GM19238 (cell line): Measurements from ENCODE around the gene GHRL.

Experiments
- DNase-seq: peaks from one replicate; pipeline ENCODE4 v3.0.0; 2011; ENCODE audit warnings: low spot score; ENCODE audit not compliant: insufficient read length

Gene GHRL, protein sequence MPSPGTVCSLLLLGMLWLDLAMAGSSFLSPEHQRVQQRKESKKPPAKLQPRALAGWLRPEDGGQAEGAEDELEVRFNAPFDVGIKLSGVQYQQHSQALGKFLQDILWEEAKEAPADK

DNA sequence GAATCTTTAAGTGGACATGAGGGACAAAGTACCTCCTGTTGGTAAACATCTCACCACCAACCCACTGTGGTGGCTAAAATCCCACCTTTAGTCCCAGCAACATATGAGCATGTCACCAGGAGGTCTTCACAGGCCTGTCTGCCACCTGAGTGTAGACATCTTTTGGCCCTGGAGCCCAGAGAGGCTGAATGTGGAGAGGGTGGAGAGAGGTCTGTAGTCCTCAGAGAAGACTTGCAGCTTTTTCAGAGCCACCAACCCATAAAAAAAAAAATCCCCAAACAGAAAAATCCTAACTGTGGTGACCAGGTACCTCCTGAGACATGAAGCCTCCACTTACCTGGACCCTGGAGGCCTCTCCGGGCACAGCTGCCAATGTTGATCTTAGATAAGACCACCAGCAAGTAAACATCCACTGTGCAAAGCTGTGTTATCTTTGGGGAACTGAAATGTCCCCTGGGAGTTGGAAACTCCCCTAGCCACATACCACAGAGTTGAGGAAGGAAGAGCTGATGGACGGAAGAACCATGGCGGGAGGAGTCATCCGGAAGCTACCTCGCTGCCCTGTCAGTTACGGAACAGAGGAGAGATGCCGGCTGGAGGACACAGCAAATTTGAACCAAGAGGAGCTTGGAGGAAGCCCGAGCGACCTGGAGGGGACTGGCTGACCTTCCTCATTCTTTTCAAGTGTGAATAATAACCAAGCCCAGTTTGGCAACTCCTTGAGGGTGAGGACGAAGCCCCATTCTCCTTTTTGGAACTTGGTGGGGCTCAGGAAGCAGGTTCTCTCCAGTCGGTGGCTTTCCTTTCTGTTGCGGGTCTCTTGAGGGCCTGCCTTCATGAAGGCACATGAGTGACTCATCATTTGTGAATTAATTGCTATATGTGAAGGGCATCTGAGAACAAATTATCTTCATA, at the start of gene GHRL:
Gene GHRL (minus strand): TSS at position 443 of the 915 bp plus-strand sequence. CDS start 2,767 bp downstream, outside the sequence.
- DNase-seq, result peak; percentile 68

DNA sequence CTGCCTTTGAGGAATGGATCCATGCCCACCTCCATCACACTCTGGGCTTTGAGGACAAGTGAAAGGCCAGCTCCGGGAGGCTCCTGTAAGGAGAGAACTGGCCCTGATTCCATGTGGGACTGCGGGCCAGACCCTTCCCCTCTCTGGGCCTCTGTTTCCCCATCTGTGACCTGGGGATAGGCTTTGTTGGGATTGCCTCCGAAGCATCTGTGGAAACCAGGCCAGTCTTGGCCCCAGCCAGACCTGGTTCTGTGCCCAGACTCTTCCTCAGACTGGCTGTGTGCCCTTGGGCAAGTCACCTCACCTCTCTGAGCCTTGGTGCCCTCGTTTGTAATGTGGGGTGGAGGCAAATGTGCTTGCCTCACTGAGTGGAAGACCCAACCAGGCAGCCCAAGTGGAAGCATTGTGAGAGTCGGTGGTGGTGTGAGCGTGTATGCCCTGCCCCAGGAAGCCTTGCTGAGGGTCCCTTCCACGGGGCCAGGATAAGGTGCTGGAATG, 49.2 kb upstream of the GHRL start:
- no peak for DNase-seq

DNA sequence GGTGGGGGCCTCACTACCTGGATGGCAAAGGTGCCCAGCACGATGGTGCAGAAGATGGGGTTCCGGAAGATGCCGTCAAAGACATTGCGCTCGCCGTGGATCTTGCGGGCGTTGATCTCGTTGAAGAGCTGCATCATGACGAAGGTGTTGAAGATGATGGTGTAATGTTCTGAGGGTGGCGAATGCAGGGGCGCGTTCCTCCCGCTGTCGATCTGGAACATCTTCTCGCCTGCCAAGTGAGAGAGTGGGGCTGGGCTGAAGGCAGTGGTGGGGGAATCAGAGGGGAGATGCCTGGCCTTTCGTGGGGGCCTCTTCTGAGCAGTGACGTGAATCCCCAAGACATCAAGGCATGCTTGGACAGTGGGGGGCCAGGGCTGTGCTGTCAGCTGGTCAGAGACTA, 47.7 kb upstream of the GHRL start:
- no peak for DNase-seq

DNA sequence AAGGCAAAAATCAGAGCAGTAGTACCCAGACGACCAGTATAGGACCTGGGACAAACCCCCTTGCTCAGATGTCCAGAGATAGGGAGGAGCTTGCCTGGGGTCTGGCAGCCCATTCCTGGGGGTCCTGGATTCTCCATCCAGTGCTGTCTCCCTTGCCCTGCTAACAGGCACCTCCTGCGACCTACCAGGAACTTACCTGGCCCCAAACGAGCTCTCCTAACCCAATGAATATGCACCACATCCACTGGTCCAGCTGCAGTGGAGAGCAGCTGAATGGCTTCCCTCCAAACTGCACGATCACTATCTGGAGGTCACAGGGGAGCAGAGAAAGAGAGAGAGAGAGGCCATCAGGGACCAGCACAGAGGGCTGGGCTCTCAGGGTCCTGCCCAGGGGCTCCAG, 47.3 kb upstream of the GHRL start:
- no peak for DNase-seq

DNA sequence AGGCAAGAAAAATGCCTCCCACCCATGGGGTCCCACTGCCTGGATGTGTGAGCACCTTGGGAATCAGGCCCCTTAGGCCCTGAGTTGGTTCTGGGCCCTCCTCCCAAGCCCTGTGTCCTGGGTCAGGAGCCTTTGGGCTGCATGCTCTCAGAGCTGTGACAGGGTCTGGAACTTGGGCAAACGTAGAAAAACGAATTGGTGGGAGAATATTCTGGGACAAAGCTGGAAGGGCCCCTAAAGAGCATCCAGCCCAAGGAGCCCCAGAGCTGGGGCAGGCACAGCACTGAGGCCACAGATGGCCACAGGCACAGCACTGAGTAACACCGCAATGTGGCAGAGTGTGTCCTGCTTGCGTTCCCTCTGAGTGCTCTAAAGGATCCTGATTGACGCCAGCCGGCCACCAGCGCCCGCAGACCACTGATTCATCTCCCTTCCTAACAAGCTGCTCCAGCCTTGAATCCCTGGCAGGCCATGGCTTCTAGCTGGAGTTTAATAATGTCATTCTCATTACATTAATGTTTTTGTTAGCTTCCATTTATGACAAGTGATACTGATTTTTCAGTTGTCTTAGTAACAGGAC, 46.7 kb upstream of the GHRL start:
- DNase-seq, result no peak

DNA sequence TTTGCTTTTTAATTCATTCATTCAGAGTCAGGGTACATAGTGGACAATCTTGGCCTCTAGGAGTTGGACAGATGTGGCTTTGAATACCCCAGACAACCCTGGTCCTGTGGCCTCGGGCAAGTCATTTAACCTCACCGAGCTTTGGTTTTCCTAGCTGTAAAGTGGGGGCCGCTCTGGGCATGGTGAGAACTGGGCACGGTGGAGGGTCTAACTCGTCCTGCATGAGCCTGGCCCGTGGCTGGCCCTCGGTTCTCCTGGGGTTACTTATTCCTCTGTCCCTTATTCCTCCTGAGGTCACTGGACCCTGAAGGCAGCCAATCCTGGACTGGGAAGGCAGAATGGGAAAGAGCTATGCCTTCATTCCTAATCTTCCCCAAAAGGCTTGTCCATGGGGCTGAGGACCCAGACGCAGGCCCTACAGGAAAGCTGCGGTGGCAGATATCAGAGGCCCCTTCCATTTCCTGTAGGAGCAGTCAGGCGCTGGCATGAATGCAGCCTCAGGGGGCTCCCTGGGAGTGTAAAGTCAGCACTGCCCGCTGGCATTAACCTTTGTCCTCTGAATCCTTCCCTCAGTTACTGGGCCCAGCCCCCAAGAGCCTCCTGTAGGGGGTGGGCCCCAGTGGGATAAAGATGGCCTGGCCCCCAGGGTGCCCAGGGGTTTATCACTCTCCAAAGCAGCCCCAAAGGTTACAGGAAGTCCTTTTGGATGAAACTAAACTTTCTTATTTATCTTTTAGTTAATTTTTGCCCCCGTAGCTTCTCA, 46.0 kb upstream of the GHRL start:
- DNase-seq, result no peak

DNA sequence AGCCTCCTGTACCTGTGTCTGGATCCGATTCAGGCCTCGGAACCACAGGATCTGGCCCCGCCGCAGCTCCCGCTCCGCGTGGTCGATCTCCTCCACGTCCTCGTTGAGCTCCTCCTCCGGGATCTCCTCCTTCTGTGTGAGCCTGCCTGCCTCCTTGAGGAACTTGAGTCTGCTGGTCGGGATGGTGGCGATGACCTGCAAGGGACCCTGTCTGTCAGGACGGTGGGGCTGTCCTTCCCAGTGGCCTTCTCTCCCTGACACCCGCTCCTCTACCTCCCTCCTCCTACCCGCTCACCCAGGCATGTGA, 45.4 kb upstream of the GHRL start:
- no peak for DNase-seq

DNA sequence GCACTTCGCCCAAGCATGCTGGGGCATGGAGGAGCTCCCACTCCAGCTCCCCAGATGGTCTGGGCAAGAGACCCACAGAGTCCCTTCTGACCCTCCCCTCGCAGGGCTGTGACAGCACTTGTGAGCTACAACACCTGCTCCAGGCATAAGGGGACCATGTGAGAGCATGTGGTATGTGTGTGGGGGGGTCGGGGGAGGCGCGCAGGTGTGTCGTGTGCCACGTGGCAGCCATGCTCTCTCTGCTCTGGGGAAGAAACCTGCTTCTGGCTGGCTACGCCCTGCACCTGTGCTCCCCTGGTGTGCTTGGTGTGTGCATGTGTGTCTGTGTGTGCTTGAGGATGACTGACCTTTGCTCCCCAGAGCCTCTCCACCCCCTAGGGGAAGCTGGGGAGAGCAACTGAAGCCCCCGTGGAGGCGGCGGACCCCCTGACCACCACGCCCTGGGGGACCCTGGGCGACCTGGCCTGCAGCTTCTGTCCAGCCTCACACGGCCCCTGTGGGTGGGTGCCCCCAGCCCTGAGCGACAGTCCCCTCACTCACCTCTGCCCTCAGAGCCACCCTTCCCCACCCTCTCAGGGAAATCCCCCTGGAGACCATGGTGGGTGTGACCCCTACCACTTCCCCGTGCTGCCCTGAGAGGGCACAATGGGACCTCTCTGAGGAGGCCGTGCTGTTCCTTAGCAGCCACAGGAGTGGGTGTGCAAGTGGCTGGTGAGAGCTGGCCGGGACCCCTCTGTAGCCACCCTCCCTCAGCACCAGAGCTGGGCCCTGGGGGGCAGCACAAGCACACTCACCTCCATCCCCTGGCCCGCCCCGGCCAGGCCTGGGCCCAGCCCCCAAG, 44.8 kb upstream of the GHRL start:
- DNase-seq, result no peak

DNA sequence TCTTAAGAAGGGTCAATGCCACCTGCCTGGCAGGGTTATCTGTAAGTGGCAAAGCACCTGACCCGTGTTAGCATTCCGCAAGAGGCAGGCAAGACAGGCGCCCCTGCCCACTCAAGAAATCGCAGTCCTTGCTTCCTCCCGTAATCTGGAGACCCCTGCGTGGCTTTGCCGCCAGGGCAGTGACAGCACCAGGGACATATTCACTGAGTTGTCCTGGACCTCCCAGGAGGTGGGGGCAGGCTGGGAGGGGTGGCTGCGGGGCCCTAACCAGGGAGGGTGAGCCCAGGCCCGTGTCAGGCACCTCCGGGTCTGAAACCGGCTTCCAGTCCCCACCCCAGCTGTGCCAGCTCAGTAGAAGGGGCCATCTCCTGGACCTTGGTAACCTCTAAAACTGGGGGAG, 44.0 kb upstream of the GHRL start:
- DNase-seq, result no peak

DNA sequence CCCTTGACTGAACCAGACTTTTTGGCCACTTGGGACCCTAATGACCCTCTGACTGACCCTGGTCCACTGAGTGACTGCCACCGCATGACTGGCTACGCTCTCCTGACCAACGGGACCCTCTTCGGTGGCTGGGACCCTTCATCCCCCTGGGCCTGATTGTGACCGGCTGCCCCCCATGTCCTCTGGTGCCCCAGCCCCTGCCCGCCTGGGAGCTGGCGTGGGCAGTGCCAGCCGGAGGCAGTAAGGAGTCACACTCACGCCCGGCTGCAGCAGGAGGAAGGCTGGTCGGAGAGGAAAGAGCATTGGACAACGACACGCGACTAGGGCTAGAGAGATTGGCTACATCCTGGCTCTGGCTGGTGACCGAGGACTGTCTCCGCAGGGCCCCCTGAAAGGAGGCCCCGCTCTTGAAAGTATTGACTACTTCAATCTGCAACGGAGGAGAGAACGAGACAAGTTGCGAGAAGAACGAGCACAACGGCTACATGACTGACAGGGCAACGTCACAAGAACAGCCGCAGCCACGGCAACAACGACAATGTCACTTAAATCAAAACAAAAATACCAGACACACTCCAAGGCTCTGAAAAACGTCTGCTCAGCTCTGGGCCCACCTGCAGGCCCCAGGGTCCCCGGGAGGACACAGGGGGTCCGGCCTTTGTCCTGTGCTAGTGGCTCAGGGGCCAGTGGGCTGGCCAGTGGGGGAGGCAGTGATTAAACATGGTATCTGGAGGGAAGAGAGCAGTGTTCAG, 43.3 kb upstream of the GHRL start:
- DNase-seq, result no peak

DNA sequence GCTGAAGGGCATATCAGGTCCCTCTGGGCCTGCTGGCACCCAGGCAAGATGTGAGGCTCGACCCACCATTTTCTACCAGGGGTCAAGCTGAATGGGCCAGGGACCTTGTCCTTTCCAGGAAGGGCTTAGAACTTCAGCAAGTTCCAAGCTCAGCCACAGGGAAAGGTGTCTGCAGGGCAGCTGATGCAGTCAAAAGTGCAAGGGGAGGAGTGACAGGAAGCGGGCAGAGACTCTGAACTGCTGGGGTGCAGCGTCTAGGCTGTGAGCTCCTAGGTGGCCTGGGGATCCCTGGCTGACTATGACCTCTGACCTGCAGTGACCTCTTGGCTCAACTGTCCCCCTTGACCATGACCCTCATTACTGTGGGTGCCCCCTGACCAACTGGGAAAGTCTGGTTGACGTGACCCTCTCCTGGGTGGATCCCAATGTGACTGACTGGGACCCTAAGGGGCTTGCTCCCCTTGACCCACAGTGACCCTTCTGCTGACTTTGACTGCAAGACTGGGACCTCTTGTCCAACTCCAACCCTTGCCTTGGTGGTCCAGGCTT, 42.5 kb upstream of the GHRL start:
- DNase-seq, result no peak

DNA sequence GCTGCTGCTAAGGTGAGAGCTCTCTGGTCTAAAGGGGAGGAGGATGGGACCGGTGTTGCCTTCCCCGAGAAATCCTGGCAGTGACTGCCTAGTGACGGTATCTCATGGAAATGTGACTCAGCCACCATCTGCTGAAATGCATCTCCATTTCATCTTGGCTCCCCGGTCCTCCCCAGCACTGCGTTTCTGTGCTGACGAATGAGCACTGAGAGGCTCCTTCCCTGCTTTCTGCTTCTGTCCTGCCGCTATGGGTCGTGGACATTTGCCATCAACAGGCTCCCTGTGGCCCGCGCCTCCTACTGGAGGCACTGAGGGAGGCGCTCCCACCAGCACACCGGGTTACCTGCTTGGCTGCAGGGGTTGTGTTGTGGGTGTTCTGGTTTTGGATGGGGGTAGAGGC, 41.7 kb upstream of the GHRL start:
- DNase-seq, result no peak

DNA sequence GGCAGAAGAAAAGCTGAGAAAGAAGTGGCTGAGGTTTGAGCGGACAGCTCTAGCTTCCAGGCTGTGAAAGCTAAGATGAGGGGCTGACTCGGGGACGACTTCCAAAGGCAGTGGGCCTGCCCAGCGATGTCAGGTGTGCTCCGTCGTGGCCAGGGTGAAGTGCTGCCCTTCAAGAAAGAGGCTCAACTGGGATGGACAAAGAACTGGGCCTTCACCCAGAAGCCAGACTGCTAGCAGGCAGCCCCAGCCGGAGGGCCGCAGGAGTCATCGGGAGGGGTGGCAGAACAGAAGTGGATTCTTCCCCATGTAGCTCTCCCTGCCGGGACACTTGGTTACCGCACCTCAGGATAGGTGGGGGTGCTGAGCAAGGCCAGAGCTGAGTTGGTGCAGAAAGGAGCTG, 41.3 kb upstream of the GHRL start:
- DNase-seq, result no peak

DNA sequence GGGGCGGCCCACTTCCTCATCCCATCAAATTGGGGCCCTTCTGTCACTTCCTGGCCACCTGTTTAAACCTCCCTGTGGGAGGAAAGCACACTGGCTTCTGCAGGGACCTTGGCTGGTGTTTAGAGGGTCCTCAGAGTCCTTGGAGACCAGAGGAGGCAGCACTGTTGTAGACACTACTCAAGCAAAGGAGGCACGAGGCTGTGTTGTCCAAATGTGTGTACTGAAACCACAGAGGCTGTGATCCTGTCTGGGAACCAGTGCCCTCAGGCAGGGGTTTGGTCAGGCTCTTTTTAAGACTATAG, 40.6 kb upstream of the GHRL start:
- DNase-seq, result no peak

DNA sequence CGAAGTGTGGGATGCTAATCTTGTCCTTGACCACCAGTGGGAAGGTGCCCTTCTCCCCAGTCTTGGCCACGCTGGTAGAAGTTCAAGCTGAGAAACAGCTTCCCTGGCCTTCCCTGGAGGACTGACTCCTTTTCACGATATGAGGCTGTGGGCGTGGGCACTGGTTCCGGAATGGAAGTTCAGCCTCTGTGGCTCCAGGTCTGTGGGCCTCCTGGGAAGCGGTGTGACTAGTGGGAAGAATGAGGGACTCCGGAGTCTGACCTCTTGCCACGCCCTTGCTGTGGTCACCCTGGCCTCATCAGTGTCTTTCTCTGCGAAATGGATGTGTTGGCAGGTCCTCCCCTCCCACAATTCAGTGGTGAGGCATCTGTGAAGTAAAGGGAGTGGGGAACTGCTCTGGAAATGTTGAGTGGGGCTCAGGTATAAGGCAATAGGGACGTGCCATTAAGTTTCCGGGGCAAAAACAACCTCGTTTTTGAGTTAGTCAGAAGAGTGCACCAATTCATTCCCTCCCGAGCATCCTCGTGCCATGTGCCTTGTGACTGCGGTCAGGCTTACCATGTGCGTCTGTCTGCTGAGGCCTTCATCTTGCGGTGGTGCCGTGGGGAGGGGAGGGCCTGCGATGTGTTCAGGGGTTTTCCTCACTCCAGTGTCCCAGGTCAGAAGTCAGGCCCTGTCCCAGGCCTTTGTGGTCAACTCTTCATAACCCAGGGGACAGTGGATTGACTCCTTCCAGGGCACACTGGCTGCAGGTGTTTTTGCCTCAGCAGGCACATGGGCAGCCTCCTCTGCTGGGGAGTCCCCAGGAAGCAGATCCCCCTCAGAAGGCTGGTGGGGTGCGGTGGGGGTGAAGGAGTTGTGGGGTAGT, 40.0 kb upstream of the GHRL start:
- no peak for DNase-seq

DNA sequence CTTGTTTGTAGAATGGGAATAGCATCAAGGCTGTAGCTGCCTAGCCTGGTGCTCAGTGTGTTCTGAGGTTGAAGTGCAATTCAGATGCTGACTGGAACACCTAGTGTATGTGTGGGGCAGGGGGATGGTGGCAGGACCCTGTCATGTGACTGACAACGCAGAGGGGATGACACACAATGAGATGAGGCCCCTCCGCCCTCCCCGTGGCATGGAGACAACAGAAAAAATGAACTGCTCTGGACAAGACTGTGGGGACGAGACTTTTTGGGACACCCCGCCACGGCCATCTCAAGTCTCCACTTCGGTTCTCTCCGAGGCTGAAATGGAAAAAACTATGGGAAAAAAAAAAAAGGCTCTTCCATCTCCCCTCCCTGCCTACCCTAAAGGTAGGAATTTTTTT, 38.6 kb upstream of the GHRL start:
- DNase-seq, result no peak

DNA sequence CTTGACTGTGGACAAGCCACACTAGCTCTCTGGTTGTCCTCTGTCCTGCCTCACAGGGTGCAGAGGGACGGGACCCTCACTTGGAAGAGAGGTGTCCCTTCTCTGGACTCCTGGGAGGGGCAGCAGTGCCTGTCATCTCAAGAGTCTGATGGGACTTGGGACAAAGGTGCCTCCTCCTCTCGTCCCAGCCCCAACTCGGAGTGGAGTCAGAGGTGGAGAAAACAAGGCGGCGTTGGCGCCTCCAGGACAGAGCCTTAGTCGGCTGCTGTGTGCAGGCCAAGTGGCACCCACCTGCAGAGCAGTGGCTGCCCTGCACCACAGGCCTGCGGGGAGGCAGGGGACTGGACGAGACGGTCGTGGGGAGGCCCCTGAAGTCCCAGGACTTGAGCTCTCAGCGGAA, 37.6 kb upstream of the GHRL start:
- no peak for DNase-seq

DNA sequence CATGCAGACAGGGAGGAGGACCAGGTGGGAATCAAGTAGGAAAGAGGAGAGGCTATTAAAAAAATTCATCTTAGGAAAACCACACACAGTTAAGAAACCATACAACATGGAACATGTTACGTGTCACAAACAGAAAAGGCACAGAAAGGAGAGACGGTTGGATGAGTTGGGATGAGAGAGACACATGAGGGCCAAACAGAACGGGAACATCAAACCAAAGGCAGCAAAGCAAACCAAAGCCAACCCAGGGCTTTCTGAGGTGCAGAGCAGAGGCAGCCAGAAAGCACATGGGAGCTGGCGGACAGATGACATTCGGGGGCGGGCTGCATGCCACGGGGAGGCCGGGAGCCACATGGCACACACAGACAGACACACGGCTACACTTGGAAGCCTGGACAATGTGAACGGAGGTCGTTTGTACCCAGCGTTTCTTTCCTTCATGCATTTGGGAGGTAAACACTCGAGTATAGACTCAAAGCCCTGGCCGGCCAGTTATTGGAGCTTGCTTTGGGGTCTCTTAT, 36.8 kb upstream of the GHRL start:
- no peak for DNase-seq

DNA sequence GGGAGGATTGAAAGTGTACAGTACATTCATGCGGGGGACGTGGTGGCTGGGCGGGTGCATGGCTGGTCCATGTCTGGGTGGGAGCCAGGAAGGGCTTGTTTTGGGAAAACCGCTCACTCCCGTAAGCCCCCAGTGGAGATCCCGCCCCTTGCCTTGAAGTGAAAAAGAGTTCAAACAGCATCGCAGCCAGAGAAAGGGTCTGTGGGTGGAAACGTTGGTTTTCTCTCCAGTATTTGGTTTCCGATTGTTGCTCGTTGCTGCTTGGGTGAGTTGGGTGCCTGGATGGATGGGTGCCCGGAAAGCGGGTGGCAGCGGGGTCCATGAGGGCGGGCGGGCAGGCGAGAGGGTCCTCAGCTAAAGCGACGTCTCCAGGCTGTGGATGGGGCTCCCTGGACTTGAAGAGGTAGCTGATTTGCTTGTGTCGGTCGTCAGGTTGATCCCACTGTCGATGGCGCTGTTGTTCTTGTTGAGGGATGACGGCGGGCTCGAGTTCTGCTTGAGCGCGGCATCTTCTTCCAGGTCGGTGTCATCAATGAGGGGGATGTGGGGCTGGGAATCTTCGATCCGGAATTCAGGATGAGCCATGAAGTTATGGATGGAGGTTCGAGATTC, 35.8 kb upstream of the GHRL start:
- no peak for DNase-seq
